ENCODE results near the gene FBXL22.
A peak's percentile ranks its signal among the peaks of the same experiment; 100 is the strongest.

Gene FBXL22

DNA sequence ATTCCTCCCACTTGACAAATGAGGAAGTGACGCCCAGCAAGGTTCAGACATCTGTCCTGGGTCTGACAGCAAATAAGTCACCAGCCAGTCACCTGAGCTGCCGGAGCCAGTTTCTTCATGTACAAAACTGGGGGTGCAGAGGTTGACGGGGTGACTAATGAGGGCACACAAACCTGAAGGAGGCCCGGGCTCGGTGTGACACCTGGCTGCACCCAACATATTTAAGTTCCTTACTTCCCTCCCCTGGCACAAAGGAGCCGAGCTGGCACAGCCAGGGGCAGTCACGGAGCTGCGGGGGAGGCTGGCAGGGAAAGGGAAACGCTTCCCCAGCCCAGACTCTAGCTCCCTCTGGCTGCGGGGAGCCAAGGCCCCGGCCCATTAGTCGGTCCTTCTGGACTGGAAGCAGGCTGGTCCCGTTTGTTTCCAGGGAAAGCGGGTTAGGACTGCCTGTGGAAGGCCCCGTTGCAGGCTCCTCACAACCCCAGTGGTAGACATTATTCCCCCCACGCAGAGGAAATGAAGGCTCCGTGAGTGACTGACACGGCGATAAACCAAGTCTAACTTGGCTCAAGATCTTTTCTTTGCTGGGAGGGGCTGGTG is 2.3 kb downstream of the FBXL22 start:
- peak; percentile 49 for DNase-seq (ENCODE audit: low read depth)
- TF ChIP-seq, protein P1, sequence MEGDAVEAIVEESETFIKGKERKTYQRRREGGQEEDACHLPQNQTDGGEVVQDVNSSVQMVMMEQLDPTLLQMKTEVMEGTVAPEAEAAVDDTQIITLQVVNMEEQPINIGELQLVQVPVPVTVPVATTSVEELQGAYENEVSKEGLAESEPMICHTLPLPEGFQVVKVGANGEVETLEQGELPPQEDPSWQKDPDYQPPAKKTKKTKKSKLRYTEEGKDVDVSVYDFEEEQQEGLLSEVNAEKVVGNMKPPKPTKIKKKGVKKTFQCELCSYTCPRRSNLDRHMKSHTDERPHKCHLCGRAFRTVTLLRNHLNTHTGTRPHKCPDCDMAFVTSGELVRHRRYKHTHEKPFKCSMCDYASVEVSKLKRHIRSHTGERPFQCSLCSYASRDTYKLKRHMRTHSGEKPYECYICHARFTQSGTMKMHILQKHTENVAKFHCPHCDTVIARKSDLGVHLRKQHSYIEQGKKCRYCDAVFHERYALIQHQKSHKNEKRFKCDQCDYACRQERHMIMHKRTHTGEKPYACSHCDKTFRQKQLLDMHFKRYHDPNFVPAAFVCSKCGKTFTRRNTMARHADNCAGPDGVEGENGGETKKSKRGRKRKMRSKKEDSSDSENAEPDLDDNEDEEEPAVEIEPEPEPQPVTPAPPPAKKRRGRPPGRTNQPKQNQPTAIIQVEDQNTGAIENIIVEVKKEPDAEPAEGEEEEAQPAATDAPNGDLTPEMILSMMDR (IDR thresholded peaks at IDR 0.05; ENCODE audit: low read depth, low read length, missing control alignments): peak; percentile 61
- peak overlapping the region; percentile 71 for H3K4me3 ChIP-seq (ENCODE audit: low read depth, low read length)

DNA sequence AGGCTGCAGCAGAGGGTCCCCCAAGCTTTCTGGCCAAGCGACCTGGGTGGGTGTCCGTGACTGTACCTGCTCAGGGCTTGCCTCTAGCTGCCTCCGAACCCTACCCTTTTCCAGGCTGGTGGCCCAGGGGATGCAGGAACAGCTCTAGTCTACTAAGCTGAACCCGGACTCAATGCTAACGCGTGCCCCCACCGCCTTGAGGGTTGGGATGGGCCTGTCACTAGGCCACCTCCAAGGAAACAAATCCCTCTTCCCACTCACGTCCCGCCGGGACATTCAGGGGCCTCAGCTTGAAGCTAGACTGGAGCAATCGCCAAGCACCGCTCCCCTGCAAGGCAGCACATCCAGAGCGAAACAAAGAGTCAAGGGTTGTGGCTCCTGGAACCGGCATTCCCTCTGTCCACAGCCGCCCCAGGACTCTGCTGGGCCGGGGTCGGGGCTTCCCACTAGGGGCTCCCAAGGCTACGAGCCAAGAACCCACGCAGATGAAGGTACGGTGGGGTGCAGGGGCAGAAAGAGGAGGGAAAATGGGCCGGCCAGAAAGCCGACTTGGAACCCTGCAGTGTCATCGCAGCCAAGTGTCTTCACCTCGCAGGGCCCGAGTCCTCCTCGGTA is 2.9 kb downstream of the FBXL22 start:
- TF ChIP-seq, protein P1 (IDR thresholded peaks at IDR 0.05; ENCODE audit: low read depth, low read length, missing control alignments): no peak
- DNase-seq (ENCODE audit: low read depth): no peak
- H3K4me3 ChIP-seq (ENCODE audit: low read depth, low read length): peak overlapping the region; percentile 71

DNA sequence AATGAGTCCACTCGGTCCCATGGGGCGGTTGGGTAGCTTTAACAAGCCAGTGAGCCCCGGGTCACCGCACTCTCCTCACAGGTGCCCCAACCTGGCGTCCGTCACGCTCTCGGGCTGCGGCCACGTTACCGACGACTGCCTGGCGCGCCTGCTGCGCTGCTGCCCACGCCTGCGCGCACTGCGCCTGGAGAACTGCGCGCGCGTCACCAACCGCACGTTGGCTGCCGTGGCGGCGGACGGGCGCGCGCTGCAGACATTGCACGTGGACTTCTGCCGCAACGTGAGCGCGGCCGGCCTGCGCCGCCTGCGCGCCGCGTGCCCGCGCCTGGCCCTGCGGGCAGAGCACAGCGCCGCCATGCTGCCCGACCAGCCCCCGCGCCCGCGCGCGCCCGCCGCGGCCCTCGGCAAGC is 3.4 kb downstream of the FBXL22 start:
- TF ChIP-seq, protein P1 (IDR thresholded peaks at IDR 0.05; ENCODE audit: low read depth, low read length, missing control alignments): no peak

DNA sequence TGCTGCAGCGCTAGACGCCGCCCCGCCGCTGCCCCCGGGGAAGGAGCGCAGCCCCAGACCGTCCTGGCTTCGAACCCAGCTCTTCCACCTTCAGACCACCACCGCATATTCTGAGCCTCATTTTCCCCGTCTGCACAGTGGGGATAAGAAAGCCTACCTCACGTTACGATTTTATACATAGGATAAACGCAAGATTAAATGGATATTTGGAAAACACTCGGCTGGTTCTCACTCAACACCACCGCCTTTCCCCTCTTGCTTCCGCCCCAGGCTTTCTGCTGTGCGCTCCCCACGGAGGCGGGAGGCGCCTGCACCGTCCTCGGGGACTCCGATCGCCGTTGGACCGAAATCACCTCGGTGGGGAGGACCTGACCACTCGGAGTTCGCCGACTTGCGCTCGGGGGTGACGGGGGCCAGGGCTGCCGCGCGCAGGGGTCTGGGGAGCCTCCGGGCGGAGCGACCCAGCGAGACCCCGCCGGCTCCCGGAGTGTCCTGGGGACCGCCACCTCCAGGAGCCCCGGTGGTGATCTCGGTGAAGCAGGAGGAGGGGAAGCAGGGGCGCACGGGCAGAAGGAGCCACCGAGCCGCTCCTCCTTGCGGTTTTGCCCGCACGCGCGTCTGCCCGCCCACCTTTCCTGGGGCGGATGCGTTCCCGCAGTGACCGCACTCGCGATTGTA is 4.0 kb downstream of the FBXL22 start:
- H3K4me3 ChIP-seq (ENCODE audit: low read depth, low read length): peak overlapping the region; percentile 80
- DNase-seq (ENCODE audit: low read depth): no peak
- TF ChIP-seq, protein P1 (IDR thresholded peaks at IDR 0.05; ENCODE audit: low read depth, low read length, missing control alignments): no peak

More for the DNA sequence above, 3.4 kb downstream of the FBXL22 start:
- peak overlapping the region; percentile 80 for H3K4me3 ChIP-seq (ENCODE audit: low read depth, low read length)
- peak; percentile 78 for DNase-seq (ENCODE audit: low read depth)

DNA sequence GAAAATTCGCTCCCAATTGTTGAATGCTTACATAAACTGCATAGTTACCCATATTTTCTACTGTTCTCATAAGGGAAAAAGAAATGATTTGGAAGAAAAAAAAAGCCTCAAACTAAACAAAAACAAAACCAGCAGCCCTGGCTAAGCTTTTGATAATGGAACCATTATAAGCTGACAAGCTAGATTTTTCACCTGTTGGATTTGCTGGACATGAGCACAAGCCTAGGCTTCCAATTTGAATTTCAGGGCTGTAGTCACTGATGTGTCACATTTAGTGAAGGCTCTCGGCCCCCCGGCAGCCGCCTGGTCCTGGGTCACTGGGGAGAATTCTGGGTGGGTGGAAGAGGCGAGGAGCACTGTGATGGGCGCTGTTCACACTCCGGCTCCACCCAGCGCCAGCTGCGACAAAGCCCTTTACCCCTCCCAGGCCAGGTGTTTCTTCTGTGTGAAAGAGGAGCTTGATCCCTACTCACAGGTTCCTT is 4.6 kb downstream of the FBXL22 start:
- TF ChIP-seq, protein P1 (IDR thresholded peaks at IDR 0.05; ENCODE audit: low read depth, low read length, missing control alignments): no peak
- peak overlapping the region; percentile 80 for H3K4me3 ChIP-seq (ENCODE audit: low read depth, low read length)
- DNase-seq (ENCODE audit: low read depth): no peak

DNA sequence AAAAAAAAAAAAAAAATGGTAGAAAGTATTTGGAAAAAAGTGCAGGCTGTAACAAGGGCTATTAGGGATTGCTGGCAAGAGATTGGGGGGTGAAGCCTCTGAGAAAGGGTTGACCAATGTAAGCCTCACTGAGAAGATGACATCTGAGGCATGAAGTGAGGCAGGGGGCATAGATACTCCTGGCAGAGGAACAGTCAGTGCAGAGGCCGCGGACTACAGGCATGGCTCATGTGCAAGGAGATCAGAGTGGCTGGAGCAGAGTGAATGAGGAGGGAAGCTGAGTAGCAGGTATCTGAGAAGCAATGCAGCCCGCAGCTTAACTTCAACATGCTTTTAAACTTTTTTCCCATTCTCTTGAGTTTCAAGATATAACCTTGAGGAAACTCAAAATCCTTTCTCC is 5.4 kb downstream of the FBXL22 start:
- no peak overlapping the region for H3K4me3 ChIP-seq (ENCODE audit: low read depth, low read length)
- no peak for DNase-seq (ENCODE audit: low read depth)
- TF ChIP-seq, protein P1 (IDR thresholded peaks at IDR 0.05; ENCODE audit: low read depth, low read length, missing control alignments): no peak
